Glomerular visceral epithelial cell (primary cell): ENCODE results near the gene KRCC1.
"Not testable (repeated sequence)": the region's sequence is repeated elsewhere in the genome, so short reads cannot be mapped to it uniquely, and the experiment has no call there.

ENCODE experiments used
- DNase-seq: peaks from one replicate; pipeline ENCODE4 v3.0.0-alpha.2; 2016; ENCODE audit errors: extremely low spot score

KRCC1 gene

GRCh38 chr2:88077080-88077479 is 21.5 kb upstream of the KRCC1 start:
- DNase-seq, result no peak

GRCh38 chr2:88074854-88075292 is 19.3 kb upstream of the KRCC1 start:
- peak; percentile 54 for DNase-seq

GRCh38 chr2:88074150-88074549 is 18.6 kb upstream of the KRCC1 start:
- no peak for DNase-seq

- DNase-seq, result no peak
Observed at GRCh38 chr2:88071365-88071764, 15.8 kb upstream of the KRCC1 start.

GRCh38 chr2:88070055-88070454 is 14.5 kb upstream of the KRCC1 start:
- no peak for DNase-seq

GRCh38 chr2:88069117-88069516 is 13.5 kb upstream of the KRCC1 start:
- DNase-seq, result no peak

- no peak for DNase-seq
Observed at GRCh38 chr2:88068044-88068443, 12.5 kb upstream of the KRCC1 start.

GRCh38 chr2:88067598-88067997 is 12.0 kb upstream of the KRCC1 start, which contains the start of gene SMYD1:
TSS of gene SMYD1 (plus strand) at chr2:88067825. CDS start at chr2:88067865, 40 bp downstream.
- DNase-seq, result no peak

GRCh38 chr2:88067189-88067588 is 11.6 kb upstream of the KRCC1 start:
- DNase-seq, result no peak

- DNase-seq, result no peak
Observed at GRCh38 chr2:88066543-88066942, 11.0 kb upstream of the KRCC1 start.

- no peak for DNase-seq
Observed at GRCh38 chr2:88061295-88061694, 5.7 kb upstream of the KRCC1 start.

GRCh38 chr2:88060907-88061275 is 5.3 kb upstream of the KRCC1 start:
- no peak for DNase-seq

GRCh38 chr2:88059979-88060906 is 4.7 kb upstream of the KRCC1 start:
- peak; percentile 34 for DNase-seq

- DNase-seq, result no peak
Observed at GRCh38 chr2:88058191-88058590, 2.6 kb upstream of the KRCC1 start.

GRCh38 chr2:88057437-88057844 is 1.9 kb upstream of the KRCC1 start:
- no peak for DNase-seq

- DNase-seq, result no peak
Observed at GRCh38 chr2:88054782-88055370, 707 bp downstream of the KRCC1 start.

- DNase-seq, result no peak
Observed at GRCh38 chr2:88053934-88054781, 1.4 kb downstream of the KRCC1 start.

- DNase-seq, result no peak
Observed at GRCh38 chr2:88053296-88053695, 2.3 kb downstream of the KRCC1 start.

- no peak for DNase-seq
Observed at GRCh38 chr2:88051792-88052191, 3.8 kb downstream of the KRCC1 start.

- DNase-seq, result no peak
Observed at GRCh38 chr2:88049622-88050021, 6.0 kb downstream of the KRCC1 start.

GRCh38 chr2:88048541-88048940 is 7.0 kb downstream of the KRCC1 start:
- no peak for DNase-seq

- not testable (repeated sequence) for DNase-seq
Observed at GRCh38 chr2:88045561-88045960, 10.0 kb downstream of the KRCC1 start.
